ENCODE data around the gene LMAN1. TPM values are rescaled to one million over a fixed set of nuclear protein-coding genes. Genes with fewer than 3 reads are reported as not detected.

The LMAN1 gene
- total RNA-seq, 2 experiments from 2014 or later = 23.9 to 26.1 TPM

GRCh38 chr18:59324623-59324971 lies 34.5 kb downstream of the LMAN1 start:
- no peak for TF ChIP-seq CTCF (IDR thresholded peaks at IDR 0.05)
- Histone ChIP-seq H3K4me1 (ENCODE audit: insufficient read depth, low read length) (no peaks in the 10 kb centered on the region), H3K27ac (ENCODE audit: low read depth in 1 of 2, low read length in 2 of 2) (no peak overlapping the region), H3K27me3 (ENCODE audit: control insufficient read depth in 1 of 2, insufficient read depth in 2 of 2, low read length in 2 of 2) (no peaks in the 10 kb centered on the region), H3K9me3 (ENCODE audit: control insufficient read depth in 1 of 2, insufficient read depth in 1 of 2, low read length in 2 of 2) (no peaks in the 10 kb centered on the region), H3K4me3 (ENCODE audit: low read length) (no peak overlapping the region), H3K36me3 (ENCODE audit: insufficient read depth, low read length) (peaks cover 12% of the 10 kb centered on the region)
- CTCF ChIA-PET = no interaction called here
- no peak for ATAC-seq (ENCODE audit: poor library complexity)
- DNase-seq = no peak
- peaks cover 28% of the 10 kb centered on the region for H3K36me3 Mint-ChIP-seq (ENCODE audit: low read depth)
- intact Hi-C loops (cut with DNase I, micrococcal nuclease) = no loop called here
- POLR2A ChIA-PET = no interaction called here
- H3K4me3 Mint-ChIP-seq = no peak overlapping the region
- no peak overlapping the region for H3K27ac Mint-ChIP-seq
- peaks cover 6% of the 10 kb centered on the region for H3K27me3 Mint-ChIP-seq
- H3K9me3 Mint-ChIP-seq = no peaks in the 10 kb centered on the region
- H3K4me1 Mint-ChIP-seq (ENCODE audit: low read depth) = no peaks in the 10 kb centered on the region

GRCh38 chr18:59323931-59324622 lies 35.0 kb downstream of the LMAN1 start:
- intact Hi-C loops (cut with DNase I, micrococcal nuclease) = no loop called here
- no peak overlapping the region for H3K4me3 ChIP-seq (ENCODE audit: low read length)
- no peaks in the 10 kb centered on the region for H3K4me1 ChIP-seq (ENCODE audit: insufficient read depth, low read length)
- no peak for ATAC-seq (ENCODE audit: poor library complexity)
- CTCF ChIA-PET = no interaction called here
- no peak overlapping the region for H3K27ac Mint-ChIP-seq
- peaks cover 25% of the 10 kb centered on the region for H3K36me3 Mint-ChIP-seq (ENCODE audit: low read depth)
- peaks cover 7% of the 10 kb centered on the region for H3K36me3 ChIP-seq (ENCODE audit: insufficient read depth, low read length)
- no peaks in the 10 kb centered on the region for H3K9me3 ChIP-seq (ENCODE audit: control insufficient read depth in 1 of 2, insufficient read depth in 1 of 2, low read length in 2 of 2)
- no peak for TF ChIP-seq CTCF (IDR thresholded peaks at IDR 0.05)
- no peaks in the 10 kb centered on the region for H3K9me3 Mint-ChIP-seq
- no peaks in the 10 kb centered on the region for H3K4me1 Mint-ChIP-seq (ENCODE audit: low read depth)
- no peak overlapping the region for H3K27ac ChIP-seq (ENCODE audit: low read depth in 1 of 2, low read length in 2 of 2)
- H3K4me3 Mint-ChIP-seq = no peak overlapping the region
- POLR2A ChIA-PET = no interaction called here
- DNase-seq = no peak
- H3K27me3 ChIP-seq (ENCODE audit: control insufficient read depth in 1 of 2, insufficient read depth in 2 of 2, low read length in 2 of 2) = no peaks in the 10 kb centered on the region
- H3K27me3 Mint-ChIP-seq = peaks cover 6% of the 10 kb centered on the region

- H3K9me3 Mint-ChIP-seq = no peaks in the 10 kb centered on the region
- Histone ChIP-seq H3K27me3 (ENCODE audit: control insufficient read depth in 1 of 2, insufficient read depth in 2 of 2, low read length in 2 of 2) (no peaks in the 10 kb centered on the region), H3K4me1 (ENCODE audit: insufficient read depth, low read length) (no peaks in the 10 kb centered on the region), H3K4me3 (ENCODE audit: low read length) (no peak within 1 kb of the TSS), H3K36me3 (ENCODE audit: insufficient read depth, low read length) (no peaks in the 10 kb centered on the region), H3K9me3 (ENCODE audit: control insufficient read depth in 1 of 2, insufficient read depth in 1 of 2, low read length in 2 of 2) (no peaks in the 10 kb centered on the region), H3K27ac (ENCODE audit: low read depth in 1 of 2, low read length in 2 of 2) (no peak within 1 kb of the TSS)
- ChIA-PET CTCF (interaction anchor here (1.0 to 2.0 kb wide), 2 partner anchors 10 to 84 kb away, joined by 4 to 9 read pairs; no protein-coding TSS in a partner anchor), POLR2A (no interaction called here)
- intact Hi-C loops (cut with DNase I, micrococcal nuclease) = no loop called here
- H3K4me3 Mint-ChIP-seq = no peak within 1 kb of the TSS
- H3K36me3 Mint-ChIP-seq (ENCODE audit: low read depth) = no peaks in the 10 kb centered on the region
- H3K4me1 Mint-ChIP-seq (ENCODE audit: low read depth) = no peaks in the 10 kb centered on the region
- no peak for TF ChIP-seq CTCF (IDR thresholded peaks at IDR 0.05)
- peaks cover 22% of the 10 kb centered on the region for H3K27me3 Mint-ChIP-seq
- no peak for ATAC-seq (ENCODE audit: poor library complexity)
- no peak for DNase-seq
- H3K27ac Mint-ChIP-seq = no peak within 1 kb of the TSS
Measured at GRCh38 chr18:59318460-59319050, 40.5 kb downstream of the LMAN1 start, which contains the start of gene CPLX4. CPLX4 (minus strand) TSS chr18:59318649; CDS start chr18:59318462, 187 bp downstream.

All from CD4-positive, alpha-beta T cell (primary cell).